Measurements from ENCODE around the gene IKZF5. TPM values are rescaled to one million over a fixed set of nuclear protein-coding genes. Genes with fewer than 3 reads are reported as not detected.

The IKZF5 gene
- total and polyA plus RNA-seq, 4 donors: 5.0 to 9.4 (median 7.2) TPM

DNA sequence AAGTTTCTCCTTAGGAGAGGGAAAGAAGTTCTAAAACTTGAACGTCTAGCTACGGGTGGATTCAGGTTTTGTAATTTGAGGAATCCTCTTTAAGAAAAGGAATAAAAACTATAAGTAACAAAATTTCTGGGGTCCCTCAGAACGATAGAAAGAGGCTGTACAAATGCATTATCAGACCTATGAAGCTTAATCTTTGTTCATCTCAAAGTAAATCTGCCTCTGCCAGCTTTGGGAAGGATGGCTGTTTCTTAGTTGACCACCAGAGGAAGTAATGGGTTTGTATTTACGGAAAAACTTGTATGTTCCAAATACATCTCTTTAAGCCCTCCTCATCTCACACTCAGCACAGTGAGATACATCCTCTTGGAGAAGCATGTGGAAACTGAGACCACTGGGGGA lies 27.5 kb downstream of the IKZF5 start:
- DNase-seq (ENCODE audit: low spot score): no peak
- H3K4me3 ChIP-seq (ENCODE audit: low read depth in 1 of 3, low read length in 3 of 3): peak overlapping the region; percentile 56 to 77 (median 74)

DNA sequence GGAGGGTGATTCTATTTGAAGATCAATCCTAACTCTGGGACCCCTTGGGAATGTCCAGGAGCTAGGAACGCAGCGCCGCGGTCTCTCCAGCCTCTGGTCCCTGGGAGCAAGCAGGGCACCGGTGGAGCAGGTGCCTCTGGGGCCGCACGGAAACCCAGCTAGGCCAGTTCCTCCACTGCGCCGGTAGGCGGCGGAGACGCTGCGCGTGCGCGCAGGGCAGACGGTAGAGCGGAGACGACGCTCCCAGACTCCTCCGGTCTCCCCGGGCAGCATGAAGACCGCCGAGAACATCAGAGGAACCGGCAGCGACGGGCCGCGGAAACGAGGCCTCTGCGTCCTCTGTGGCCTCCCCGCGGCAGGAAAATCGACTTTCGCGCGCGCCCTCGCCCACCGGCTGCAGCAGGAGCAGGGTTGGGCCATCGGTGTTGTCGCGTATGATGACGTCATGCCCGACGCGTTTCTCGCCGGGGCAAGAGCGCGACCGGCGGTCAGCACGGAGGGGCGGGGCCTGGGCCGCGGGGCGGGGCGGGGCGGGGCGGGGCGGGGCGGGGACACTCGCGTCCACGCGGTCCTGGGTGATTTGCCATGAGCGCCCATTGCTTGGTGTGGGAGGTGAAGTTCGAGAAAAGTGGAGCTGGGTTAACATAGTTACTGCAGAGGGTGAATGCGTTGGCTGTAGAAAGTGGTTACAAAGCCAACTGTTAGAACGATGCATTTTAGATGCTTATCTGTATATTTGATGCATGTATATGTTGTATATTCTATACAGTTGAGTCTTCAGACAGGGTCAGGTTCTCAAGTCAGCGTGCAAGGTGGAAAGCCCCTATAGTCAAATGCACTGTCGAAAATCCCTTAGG lies 28.2 kb downstream of the IKZF5 start, which contains the start of gene PSTK:
TSS of gene PSTK (plus strand) at position 193 of the 857 bp plus-strand sequence. CDS start at position 272, 79 bp downstream.
- Histone ChIP-seq H3K27me3 (ENCODE audit: control insufficient read depth in 4 of 4, insufficient read depth in 4 of 4, low read length in 3 of 4) (no peaks in the 10 kb centered on the region), H3K4me3 (ENCODE audit: low read depth in 1 of 3, low read length in 3 of 3) (peak within 1 kb of the TSS; percentile 74 to 88 (median 77)), H3K9me3 (ENCODE audit: control insufficient read depth in 4 of 4, low read length in 3 of 4) (no peaks in the 10 kb centered on the region), H3K9ac (ENCODE audit: low read depth in 1 of 2, low read length in 2 of 2) (peak within 1 kb of the TSS; percentile 57 to 72), H3K36me3 (ENCODE audit: control insufficient read depth in 4 of 4, insufficient read depth in 3 of 4, low read depth in 1 of 4, low read length in 3 of 4) (no peaks in the 10 kb centered on the region), H3K27ac (ENCODE audit: low read depth in 1 of 2, low read length in 2 of 2) (peak within 1 kb of the TSS; percentile 95 to 98), H3K4me1 (ENCODE audit: control insufficient read depth in 4 of 4, insufficient read depth in 4 of 4, low read length in 3 of 4) (peaks cover 2 to 49% (median 36%) of the 10 kb centered on the region in 4 donors)
- WGBS: 1% methylated on average over 73 of the region's 73 CpGs
- TF ChIP-seq YY1 (IDR thresholded peaks at IDR 0.05): peak; percentile 67
- TF ChIP-seq, protein P1, sequence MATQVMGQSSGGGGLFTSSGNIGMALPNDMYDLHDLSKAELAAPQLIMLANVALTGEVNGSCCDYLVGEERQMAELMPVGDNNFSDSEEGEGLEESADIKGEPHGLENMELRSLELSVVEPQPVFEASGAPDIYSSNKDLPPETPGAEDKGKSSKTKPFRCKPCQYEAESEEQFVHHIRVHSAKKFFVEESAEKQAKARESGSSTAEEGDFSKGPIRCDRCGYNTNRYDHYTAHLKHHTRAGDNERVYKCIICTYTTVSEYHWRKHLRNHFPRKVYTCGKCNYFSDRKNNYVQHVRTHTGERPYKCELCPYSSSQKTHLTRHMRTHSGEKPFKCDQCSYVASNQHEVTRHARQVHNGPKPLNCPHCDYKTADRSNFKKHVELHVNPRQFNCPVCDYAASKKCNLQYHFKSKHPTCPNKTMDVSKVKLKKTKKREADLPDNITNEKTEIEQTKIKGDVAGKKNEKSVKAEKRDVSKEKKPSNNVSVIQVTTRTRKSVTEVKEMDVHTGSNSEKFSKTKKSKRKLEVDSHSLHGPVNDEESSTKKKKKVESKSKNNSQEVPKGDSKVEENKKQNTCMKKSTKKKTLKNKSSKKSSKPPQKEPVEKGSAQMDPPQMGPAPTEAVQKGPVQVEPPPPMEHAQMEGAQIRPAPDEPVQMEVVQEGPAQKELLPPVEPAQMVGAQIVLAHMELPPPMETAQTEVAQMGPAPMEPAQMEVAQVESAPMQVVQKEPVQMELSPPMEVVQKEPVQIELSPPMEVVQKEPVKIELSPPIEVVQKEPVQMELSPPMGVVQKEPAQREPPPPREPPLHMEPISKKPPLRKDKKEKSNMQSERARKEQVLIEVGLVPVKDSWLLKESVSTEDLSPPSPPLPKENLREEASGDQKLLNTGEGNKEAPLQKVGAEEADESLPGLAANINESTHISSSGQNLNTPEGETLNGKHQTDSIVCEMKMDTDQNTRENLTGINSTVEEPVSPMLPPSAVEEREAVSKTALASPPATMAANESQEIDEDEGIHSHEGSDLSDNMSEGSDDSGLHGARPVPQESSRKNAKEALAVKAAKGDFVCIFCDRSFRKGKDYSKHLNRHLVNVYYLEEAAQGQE (IDR thresholded peaks at IDR 0.05): peak; percentile 27
- TF ChIP-seq SP1 (IDR thresholded peaks at IDR 0.05): peak; percentile 56
- TF ChIP-seq, protein P2, sequence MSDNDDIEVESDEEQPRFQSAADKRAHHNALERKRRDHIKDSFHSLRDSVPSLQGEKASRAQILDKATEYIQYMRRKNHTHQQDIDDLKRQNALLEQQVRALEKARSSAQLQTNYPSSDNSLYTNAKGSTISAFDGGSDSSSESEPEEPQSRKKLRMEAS (IDR thresholded peaks at IDR 0.05): peak; percentile 65
- TF ChIP-seq, protein P3, sequence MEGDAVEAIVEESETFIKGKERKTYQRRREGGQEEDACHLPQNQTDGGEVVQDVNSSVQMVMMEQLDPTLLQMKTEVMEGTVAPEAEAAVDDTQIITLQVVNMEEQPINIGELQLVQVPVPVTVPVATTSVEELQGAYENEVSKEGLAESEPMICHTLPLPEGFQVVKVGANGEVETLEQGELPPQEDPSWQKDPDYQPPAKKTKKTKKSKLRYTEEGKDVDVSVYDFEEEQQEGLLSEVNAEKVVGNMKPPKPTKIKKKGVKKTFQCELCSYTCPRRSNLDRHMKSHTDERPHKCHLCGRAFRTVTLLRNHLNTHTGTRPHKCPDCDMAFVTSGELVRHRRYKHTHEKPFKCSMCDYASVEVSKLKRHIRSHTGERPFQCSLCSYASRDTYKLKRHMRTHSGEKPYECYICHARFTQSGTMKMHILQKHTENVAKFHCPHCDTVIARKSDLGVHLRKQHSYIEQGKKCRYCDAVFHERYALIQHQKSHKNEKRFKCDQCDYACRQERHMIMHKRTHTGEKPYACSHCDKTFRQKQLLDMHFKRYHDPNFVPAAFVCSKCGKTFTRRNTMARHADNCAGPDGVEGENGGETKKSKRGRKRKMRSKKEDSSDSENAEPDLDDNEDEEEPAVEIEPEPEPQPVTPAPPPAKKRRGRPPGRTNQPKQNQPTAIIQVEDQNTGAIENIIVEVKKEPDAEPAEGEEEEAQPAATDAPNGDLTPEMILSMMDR (IDR thresholded peaks at IDR 0.05; ENCODE audit: low read depth, low read length, missing input control): peak; percentile 93
- TF ChIP-seq GABPA (IDR thresholded peaks at IDR 0.05 in 1 of 2, conservative IDR thresholded peaks at IDR 0.05 in 1 of 2): peak in 1 of 2 donors; percentile 51
- TF ChIP-seq RAD21 (IDR thresholded peaks at IDR 0.05): peak; percentile 70 to 72
- TF ChIP-seq, protein P4, sequence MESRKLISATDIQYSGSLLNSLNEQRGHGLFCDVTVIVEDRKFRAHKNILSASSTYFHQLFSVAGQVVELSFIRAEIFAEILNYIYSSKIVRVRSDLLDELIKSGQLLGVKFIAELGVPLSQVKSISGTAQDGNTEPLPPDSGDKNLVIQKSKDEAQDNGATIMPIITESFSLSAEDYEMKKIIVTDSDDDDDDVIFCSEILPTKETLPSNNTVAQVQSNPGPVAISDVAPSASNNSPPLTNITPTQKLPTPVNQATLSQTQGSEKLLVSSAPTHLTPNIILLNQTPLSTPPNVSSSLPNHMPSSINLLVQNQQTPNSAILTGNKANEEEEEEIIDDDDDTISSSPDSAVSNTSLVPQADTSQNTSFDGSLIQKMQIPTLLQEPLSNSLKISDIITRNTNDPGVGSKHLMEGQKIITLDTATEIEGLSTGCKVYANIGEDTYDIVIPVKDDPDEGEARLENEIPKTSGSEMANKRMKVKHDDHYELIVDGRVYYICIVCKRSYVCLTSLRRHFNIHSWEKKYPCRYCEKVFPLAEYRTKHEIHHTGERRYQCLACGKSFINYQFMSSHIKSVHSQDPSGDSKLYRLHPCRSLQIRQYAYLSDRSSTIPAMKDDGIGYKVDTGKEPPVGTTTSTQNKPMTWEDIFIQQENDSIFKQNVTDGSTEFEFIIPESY (IDR thresholded peaks at IDR 0.05): peak; percentile 37
- peak; percentile 15 to 30 for TF ChIP-seq RXRA (IDR thresholded peaks at IDR 0.05)
- TF ChIP-seq TAF1 (conservative IDR thresholded peaks at IDR 0.05): no peak
- no peak for TF ChIP-seq HNF4G (IDR thresholded peaks at IDR 0.05)
- peak; percentile 91 for DNase-seq (ENCODE audit: low spot score)

More for the DNA sequence above, 27.5 kb downstream of the IKZF5 start:
- no peaks in the 10 kb centered on the region for H3K36me3 ChIP-seq (ENCODE audit: control insufficient read depth in 4 of 4, insufficient read depth in 3 of 4, low read depth in 1 of 4, low read length in 3 of 4)
- no peaks in the 10 kb centered on the region for H3K27me3 ChIP-seq (ENCODE audit: control insufficient read depth in 4 of 4, insufficient read depth in 4 of 4, low read length in 3 of 4)
- peaks cover 2 to 52% (median 39%) of the 10 kb centered on the region in 4 donors for H3K4me1 ChIP-seq (ENCODE audit: control insufficient read depth in 4 of 4, insufficient read depth in 4 of 4, low read length in 3 of 4)
- TF ChIP-seq RAD21 (IDR thresholded peaks at IDR 0.05) (peak; percentile 37 to 71), RXRA (IDR thresholded peaks at IDR 0.05) (no peak)
- TF ChIP-seq, protein P3 (IDR thresholded peaks at IDR 0.05; ENCODE audit: low read depth, low read length, missing input control): peak; percentile 31
- peak overlapping the region; percentile 95 to 98 for H3K27ac ChIP-seq (ENCODE audit: low read depth in 1 of 2, low read length in 2 of 2)
- no peaks in the 10 kb centered on the region for H3K9me3 ChIP-seq (ENCODE audit: control insufficient read depth in 4 of 4, low read length in 3 of 4)
- H3K9ac ChIP-seq (ENCODE audit: low read depth in 1 of 2, low read length in 2 of 2): peak overlapping the region in 1 of 2 donors; percentile 27
- WGBS: 28% methylated on average over 4 of the region's 4 CpGs

Data from liver (tissue), 9 donors.